SU-DHL-6 (cell line): ENCODE data around the gene SGIP1.

Experiments used
- CTCF ChIP-seq: fragments of 200-600 bp; sonication (generic); IDR thresholded peaks from one replicate; pipeline ENCODE4 v1.5.1; 2017; ENCODE audit warnings: antibody characterized with exemption, mild to moderate bottlenecking, low read length, moderate library complexity; ENCODE audit not compliant: insufficient read depth, poor library complexity, severe bottlenecking
- EZH2phosphoT487 ChIP-seq: fragments of 200-600 bp; sonication (generic), shearing (Covaris generic); conservative IDR thresholded peaks from 2 replicates; pipeline ENCODE4 v1.6.1; 2018; ENCODE audit warnings: mild to moderate bottlenecking, antibody characterized with exemption, low read length, moderate library complexity, mixed read lengths

GRCh38 chr1:66731170-66731865 lies 197.4 kb downstream of the SGIP1 start:
- TF ChIP-seq CTCF = no peak
- TF ChIP-seq EZH2phosphoT487 = no peak
